Activated T-cell treated with anti-CD3 and anti-CD28 coated beads for 48 hours (primary cell): ENCODE data around the gene LMNA.

Source experiments
- DNase-seq: peaks from one replicate; pipeline ENCODE4 v3.0.0-alpha.2; 2020; ENCODE audit warnings: low read depth

The LMNA gene

DNA sequence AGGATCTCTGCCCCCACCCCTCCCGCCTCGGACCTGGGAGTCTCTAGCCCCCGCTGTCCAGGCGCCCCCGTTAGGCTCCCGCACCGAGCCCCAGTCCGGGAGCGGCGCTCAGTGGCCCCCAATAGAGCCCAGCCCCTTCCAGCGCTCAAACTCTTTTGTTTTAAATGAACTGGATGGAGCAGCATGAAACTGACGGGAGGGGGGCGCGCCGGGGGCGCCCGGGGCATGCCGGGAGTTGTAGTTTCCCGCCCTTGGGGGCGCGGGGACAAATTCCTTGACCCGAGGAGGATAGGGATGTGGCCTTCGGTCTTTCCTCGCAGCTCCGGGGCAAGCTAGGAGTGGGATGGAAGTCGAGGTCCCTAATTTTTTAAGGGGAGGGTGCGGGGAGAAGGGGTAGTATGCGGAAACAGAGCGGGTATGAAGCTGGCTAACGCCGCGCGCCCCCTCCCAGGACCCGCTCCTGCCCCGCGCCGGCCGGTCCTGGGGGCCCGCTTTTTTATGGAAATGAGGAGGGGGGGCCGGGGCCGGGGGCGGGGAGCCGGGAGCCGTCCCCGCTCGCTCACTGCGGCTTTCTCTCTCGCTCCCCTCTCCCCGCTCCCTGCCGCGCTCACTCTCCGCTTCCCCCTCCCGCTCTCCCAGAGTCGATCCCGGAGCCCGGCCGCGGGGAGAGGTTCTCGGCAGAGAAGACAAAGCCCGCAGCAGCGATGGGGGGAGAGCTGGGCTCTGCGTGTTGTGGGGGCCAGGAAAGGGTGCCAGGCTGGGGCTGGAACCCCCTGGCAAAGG lies 32.0 kb upstream of the LMNA start, which contains the start of gene MEX3A:
Gene MEX3A, minus strand, starts transcription at position 157 of the 783 bp plus-strand sequence. CDS start 467 bp downstream, outside the sequence.
- DNase-seq = peak; percentile 52

- DNase-seq = no peak
Measured at GRCh38 chr1:156083800-156084790, 30.4 kb upstream of the LMNA start.

DNA sequence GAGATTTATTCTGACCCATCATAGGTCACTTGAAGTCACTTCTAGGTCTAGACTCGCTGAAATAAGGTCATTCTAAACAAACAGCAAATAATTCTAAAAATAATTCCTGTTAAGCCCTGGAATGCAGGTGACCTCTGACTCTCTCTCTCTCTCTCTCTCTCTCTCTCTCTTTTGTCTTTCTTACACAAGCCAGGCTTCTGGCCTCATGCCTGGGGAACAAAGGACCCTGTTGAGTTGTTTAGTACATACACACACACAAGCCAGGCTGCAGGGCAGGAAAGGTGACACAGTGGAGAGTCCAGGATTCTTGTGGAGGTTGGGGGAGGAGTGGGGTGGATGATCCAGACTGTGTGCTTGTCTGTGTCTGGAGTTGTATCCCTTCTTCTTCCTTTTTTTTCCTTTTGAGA lies 28.3 kb upstream of the LMNA start:
- no peak for DNase-seq

GRCh38 chr1:156089704-156090103 lies 24.8 kb upstream of the LMNA start:
- DNase-seq = no peak

DNA sequence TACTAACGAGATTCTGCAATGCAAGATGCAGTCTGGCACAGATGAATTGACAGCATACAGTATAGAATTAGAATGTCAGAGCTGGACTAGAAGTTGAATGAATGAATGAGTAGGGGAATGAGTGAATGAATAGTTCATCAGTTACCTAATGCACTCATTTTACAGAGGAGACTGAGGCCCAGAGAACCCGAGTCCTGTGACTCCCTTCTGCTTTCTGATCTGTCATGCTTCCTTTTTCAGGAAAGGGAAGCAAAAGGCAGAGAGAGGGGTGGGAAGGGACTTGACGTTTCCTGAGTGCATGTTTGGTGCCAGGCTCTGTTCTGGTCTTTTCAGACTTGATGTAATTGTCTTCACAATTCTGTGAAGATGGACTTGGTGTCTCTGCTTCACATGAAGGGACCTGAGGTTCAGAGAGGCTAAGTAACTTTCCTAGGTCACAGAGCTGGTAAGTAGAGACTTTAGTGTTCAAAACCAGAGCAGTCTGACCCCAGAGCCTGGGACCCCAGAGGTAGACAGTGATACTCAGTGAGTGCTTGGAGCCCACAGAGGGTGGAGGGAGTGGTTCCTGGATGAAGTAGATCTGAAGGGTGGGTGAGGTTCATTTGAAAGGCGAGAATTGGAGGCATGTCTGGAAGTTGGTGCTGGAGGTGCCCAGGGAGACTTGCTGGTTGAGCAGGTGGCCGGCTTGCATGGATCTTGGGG lies 24.2 kb upstream of the LMNA start:
- DNase-seq = no peak

DNA sequence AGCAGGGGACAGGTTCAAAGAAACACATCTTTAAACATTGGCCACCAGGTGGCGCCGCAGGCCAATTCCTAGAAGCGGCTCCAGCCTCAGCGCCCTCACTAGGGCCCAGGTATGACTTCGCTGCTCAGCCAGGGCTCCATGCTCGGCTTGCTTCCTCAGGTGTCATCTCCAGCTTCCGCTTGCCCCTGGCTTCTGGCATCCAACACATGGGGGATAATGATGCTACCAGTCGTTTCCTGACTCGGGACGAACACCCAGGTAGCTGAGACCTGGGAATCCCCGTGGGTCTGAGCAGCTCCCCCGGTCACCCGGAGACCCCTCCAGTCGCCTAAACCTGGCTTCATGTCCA lies 23.7 kb upstream of the LMNA start:
- DNase-seq = peak; percentile 85

DNA sequence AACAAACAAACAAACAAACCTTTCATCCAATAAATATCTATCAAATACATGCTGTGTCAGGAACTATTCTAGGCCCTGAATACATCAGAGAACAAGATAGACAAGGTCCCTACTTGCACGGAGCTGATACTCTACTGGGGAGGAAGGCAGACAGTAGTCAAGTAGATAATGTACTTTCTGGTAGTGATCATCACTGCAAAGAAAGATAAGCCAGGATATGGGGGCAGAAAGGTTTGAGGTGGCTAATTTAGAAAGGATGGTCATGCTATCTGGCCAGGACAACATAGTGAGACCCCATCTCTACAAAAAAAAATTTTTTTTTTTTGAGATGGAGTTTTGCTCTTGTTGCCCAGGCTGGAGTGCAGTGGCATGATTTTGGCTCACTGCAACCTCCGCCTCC lies 22.9 kb upstream of the LMNA start:
- DNase-seq = no peak

DNA sequence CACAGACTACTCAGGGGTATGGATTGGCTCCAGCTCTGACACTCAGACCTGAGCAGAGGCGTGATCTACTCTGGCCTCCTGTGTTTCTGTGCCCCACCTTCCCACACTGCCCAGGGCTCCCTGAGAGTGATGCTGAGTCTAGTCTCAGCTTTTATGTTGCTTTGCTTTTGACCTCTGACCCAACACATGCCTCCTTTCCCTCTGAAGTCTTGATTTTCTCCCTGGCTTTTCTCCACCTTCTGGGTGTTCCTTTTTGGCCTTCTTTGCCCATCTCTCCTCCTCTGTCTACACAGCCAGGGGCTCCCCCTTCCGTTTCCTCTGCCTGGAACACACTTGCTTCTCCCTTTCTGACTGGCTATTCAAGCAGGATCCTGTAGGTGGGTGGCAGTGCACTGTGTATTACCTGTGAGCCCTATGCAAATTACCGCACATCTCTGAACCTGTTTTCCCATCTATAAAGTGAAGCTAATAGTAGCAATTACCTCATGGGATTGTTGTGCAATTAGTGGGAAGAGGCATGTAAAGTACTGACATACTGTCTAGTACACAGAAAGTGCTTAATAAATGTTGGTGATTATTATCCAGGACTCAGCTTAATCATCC lies 18.5 kb upstream of the LMNA start:
- DNase-seq = no peak

GRCh38 chr1:156096640-156097391 lies 17.7 kb upstream of the LMNA start:
- DNase-seq = peak; percentile 91

DNA sequence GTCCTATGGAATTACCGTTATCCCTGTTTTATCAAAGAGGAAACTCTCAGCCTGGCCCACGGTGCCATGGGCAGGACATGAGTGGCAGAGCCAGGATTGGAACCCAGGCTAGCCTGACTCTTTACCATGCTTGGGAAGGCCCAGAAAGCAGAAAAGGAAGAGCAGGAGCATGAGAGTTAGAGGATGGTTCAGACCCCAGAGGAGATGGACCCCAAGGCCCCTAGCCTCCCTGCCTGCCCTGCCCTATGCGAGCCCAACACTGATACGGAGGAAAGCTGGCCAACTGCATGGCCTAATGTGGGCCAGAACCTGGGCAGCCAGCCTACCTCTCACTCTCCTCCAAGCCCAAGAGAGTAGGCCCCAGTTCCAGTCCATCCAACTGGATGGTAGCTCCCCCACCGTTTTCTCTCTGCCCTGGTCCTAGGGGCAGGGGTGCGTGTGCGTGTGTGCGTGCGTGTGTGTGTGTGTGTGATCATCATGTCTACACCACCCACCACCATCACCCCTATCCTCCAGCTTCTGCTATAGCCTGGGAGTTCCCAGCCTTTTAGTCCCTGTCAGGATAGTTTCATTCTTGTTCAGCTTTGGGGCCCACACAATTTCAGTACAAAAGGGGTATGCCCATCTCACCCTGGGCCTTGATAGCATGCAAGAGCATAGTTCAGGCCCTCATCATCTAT lies 16.9 kb upstream of the LMNA start:
- peak; percentile 50 for DNase-seq

DNA sequence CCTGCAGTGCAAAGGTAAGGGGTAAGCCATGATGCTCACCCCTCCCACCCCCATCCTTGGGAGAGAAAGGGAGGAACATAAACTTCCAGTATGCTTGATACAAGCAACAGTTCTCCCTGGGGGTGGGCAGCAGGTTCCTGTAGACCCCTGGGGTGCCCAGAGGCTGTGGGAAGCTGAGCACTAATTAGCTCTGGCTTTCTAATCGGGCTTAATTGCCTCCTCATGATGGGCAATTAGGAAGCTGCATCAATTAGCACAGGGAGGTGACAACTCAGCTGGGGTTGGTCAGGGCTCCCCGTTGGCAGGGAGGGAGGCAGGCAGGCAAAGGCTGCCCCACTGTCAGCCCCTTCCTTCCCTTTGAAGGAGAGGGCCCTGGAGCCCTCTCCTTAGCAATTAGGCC lies 15.7 kb upstream of the LMNA start:
- no peak for DNase-seq

- no peak for DNase-seq
Measured at GRCh38 chr1:156099282-156099681, 15.2 kb upstream of the LMNA start.

GRCh38 chr1:156100205-156100995 lies 14.1 kb upstream of the LMNA start:
- DNase-seq = no peak

- DNase-seq = no peak
Measured at GRCh38 chr1:156101880-156102279, 12.6 kb upstream of the LMNA start.

DNA sequence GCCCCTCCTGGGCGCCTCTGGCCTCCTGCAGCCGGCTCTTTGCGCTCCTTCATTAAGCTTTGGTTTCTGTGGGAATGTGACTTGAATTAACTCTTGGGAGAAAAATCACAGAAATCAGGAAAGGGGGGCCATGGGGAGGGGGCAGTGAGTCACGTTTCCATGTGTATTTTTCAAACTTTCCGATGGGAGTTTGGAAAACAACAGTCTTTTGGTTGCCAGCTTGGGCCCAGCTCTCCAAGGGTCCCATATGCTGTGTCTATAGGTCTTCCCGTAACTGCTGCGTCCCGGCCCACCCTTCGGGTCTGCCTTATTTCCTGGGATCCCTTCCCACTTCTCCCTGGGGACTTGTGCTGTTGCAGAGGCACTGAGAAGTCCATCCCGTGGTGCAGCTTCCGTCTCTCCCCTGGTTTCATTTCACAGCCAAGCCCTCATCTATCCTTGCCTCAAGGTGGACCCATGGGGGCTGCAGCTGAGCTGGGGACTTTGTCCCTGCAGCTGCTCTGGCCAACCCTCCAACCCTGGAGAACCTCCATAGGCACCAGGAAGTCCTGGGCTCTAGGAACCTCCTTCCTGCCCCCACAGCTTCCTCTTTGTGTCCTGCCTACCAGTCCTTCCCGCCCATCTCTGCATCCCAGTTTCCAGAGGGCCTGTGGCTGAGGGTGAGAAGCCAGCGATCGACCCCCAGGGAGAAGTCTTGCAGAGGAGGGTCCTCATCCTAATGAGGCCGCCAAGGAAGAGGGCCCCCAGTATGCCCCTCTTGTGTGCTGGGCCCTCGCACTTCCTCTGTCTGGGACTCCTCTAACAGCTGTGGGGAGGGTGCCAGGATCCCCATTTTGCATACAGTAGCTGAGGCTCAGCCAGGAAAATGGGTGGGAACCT lies 11.6 kb upstream of the LMNA start:
- DNase-seq = no peak

DNA sequence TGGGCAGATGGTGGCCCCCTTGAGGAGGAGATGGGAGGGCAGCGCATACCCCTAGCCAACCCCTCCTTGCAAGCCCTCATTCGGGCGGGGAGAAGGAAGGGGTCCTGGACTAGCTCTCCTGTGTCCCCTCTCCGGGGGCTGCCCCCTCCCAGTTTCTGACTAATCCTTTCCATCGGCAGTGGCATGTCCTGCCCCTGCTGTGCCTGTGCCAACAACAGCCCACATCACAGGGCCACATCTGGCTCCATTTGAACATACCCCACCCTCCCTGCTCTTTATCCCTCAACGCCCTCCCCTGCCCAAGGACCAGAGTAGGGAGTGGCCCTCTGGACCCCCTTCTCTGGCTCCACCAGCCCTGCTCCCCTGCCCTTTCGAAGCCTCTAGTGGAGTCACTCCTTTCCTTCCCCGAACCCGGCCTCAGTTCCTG lies 11.0 kb upstream of the LMNA start:
- no peak for DNase-seq

DNA sequence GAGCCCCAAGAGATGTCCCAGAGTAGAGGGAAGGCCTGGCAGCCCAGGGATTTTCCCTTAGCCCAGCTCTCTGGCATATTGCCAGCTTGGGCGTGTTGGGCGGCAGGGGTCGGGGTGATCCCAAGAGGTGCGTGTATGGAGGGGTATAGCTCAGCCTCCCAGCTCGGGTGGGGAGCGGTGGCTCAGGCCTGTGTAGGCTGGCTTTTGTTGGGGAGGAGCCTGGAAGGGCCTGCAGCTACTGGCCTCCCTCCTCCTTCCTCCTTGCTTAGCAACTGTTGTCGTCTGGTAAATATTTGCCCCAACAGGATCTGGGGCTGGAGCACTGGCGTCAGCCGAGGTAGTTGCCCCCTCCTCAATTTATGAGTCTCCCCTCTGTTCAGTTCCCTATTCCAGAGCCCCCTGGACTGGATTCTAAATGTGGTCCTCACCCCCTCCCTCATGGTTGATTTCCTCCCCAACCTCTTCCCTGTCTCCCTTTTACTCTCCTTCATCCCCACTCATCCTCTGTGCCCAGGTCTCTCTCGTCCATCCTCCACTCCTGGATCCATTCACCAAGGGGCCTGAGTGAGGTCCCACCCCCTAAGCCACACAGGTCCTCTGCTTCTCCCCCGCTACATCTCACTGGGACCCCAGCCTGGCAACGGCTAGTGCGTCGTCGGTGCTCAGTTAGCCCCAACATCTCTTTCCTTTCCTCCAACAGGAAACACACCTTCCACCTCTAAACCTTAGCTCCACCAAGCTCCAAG lies 10.3 kb upstream of the LMNA start:
- no peak for DNase-seq
